Peyer's patch (tissue), 4 donors: ENCODE measurements around the gene DOK6. TPM values are rescaled to one million over a fixed set of nuclear protein-coding genes. Genes with fewer than 3 reads are reported as not detected.

Source experiments
- DNase-seq, 3 donors: peaks; one replicate each; pipeline ENCODE4 v3.0.0-alpha.2; 2017 to 2019
- H3K27ac ChIP-seq, 4 donors: fragments of 200-600 bp; sonication (generic); one replicate each; pipeline ENCODE4 v1.5.1; 2016 to 2019
- H3K27me3 ChIP-seq, 2 donors: fragments of 200-600 bp; sonication (generic); one replicate each; pipeline ENCODE4 v1.5.1; 2019
- H3K36me3 ChIP-seq, 3 donors: fragments of 200-600 bp; sonication (generic); one replicate each; pipeline ENCODE4 v1.5.1; 2016 to 2019
- H3K4me1 ChIP-seq, 4 donors: fragments of 200-600 bp; sonication (generic); one replicate each; pipeline ENCODE4 v1.5.1; 2016 to 2019
- H3K4me3 ChIP-seq, 4 donors: fragments of 200-600 bp; sonication (generic); 1 replicate in 3 of 4; 2 replicates in 1 of 4; pipeline ENCODE4 v1.5.1; 2016 to 2019; ENCODE audit warnings: mild to moderate bottlenecking in 1 of 4
- H3K9me3 ChIP-seq, 4 donors: fragments of 200-600 bp; sonication (generic); one replicate each; pipeline ENCODE4 v1.5.1; 2016 to 2019; ENCODE audit warnings: mild to moderate bottlenecking in 1 of 4
- POLR2A ChIP-seq, 2 donors: fragments of 450-650 bp; IDR thresholded peaks; one replicate each; pipeline ENCODE4 v1.5.1; 2017; ENCODE audit warnings: antibody characterized with exemption in 2 of 2, mild to moderate bottlenecking in 2 of 2, moderate library complexity in 2 of 2
- total RNA-seq, 4 donors: library from RNA; depleted of rRNA; stranded (reverse); fragments of >200 nt; gene quantifications; one replicate each; pipeline ENCODE4 v1.1.0, GENCODE V29; 2016
- TF ChIP-seq, protein P1 (sequence below), 6 experiments: fragments of 450-650 bp in 4 of 6; fragments of 200-600 bp in 2 of 6; sonication (generic) in 1 of 6; IDR thresholded peaks; one replicate each; pipeline ENCODE4 v1.5.1; 2017 to 2019; ENCODE audit warnings: antibody characterized with exemption in 6 of 6, mild to moderate bottlenecking in 3 of 6, moderate library complexity in 1 of 6

Gene DOK6
- total RNA-seq, 4 donors from 2014 or later: 0.13 to 5.2 (median 0.50) TPM

DNA sequence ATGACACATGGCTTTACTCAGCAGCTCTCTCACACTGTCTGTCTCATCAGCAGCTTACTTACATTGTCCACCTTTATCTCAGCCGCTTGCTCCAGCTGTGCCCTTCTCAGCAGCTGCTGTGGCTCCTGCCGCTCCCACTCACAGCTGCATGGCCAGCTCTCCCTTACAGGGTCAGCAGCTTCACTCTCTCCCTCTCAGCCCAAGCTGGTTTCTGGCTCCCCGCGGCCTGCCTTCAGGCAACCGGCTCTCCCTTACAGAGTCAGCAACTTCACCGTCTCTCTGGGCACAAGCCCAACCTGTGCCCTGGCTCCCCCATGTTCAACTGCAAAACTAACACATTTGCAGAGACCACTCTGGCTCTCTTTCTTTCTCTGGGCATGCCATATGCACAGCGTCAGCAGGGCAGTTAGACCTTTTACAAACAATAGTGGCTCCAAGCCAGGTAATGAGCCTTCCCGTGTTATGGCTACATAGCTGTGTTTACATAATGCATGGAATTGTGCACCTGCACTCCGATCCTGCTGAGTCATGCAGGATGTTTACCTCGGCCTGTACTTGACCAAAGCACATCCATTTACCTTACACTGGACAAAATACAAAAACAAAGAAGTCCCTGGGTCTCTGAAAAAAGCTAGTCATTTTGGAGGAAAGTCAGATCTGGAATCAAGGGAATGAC is 167.3 kb downstream of the DOK6 start:
- TF ChIP-seq, protein P1, sequence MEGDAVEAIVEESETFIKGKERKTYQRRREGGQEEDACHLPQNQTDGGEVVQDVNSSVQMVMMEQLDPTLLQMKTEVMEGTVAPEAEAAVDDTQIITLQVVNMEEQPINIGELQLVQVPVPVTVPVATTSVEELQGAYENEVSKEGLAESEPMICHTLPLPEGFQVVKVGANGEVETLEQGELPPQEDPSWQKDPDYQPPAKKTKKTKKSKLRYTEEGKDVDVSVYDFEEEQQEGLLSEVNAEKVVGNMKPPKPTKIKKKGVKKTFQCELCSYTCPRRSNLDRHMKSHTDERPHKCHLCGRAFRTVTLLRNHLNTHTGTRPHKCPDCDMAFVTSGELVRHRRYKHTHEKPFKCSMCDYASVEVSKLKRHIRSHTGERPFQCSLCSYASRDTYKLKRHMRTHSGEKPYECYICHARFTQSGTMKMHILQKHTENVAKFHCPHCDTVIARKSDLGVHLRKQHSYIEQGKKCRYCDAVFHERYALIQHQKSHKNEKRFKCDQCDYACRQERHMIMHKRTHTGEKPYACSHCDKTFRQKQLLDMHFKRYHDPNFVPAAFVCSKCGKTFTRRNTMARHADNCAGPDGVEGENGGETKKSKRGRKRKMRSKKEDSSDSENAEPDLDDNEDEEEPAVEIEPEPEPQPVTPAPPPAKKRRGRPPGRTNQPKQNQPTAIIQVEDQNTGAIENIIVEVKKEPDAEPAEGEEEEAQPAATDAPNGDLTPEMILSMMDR (IDR thresholded peaks at IDR 0.05): no peak
- TF ChIP-seq POLR2A (IDR thresholded peaks at IDR 0.05): no peak
- DNase-seq: no peak
- Histone ChIP-seq H3K27ac (no peak overlapping the region), H3K27me3 (no peaks in the 10 kb centered on the region), H3K4me3 (no peak overlapping the region), H3K4me1 (no peaks in the 10 kb centered on the region), H3K9me3 (peaks cover 0 to 6% (median 0%) of the 10 kb centered on the region in 4 donors), H3K36me3 (no peaks in the 10 kb centered on the region)

DNA sequence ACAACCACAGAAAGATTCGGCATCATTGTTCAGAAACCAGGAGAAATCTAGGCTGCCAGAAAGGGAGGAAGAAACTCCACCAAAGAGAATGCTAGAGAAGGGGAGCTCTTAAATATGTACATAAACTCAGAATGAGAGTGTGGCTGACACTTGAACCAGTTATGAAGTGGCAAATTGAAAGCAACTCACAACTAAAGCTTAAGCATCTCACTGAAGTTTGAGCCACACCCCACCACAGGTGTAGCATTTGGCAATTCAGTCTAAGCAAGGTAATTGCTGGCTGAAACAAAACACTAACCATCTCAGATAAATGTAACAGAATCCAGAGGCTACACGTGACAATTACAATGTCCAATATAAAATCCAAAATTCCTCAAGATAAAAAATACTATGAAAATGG is 168.4 kb downstream of the DOK6 start:
- TF ChIP-seq, protein P1 (IDR thresholded peaks at IDR 0.05): no peak
- TF ChIP-seq POLR2A (IDR thresholded peaks at IDR 0.05): no peak
- no peaks in the 10 kb centered on the region for H3K4me1 ChIP-seq

DNA sequence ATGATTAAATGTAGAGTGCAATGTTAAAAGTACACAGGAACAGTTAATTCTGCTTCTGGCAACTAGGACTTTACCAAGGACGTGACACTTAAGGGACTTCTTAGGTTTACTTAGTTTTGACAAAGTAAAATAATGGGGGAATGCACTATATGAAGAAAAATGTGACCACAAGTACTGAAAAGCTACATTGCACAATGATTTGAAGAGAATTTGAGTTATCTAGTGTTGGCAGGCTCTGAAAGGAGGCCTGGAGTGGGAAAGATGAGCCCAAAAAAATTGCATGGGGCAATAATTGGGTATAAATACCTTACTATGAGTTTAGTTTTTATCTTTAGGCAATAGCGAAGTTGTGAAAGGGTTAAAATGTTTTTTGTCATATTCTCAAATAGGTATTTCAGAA is 173.7 kb downstream of the DOK6 start:
- no peak overlapping the region for H3K4me3 ChIP-seq
- H3K36me3 ChIP-seq: no peaks in the 10 kb centered on the region
- no peak for TF ChIP-seq POLR2A (IDR thresholded peaks at IDR 0.05)
- TF ChIP-seq, protein P1 (IDR thresholded peaks at IDR 0.05): no peak
- no peak overlapping the region for H3K27ac ChIP-seq
- H3K4me1 ChIP-seq: no peaks in the 10 kb centered on the region
- no peaks in the 10 kb centered on the region for H3K9me3 ChIP-seq
- no peak for DNase-seq
- H3K27me3 ChIP-seq: no peaks in the 10 kb centered on the region

More for the DNA sequence above, 168.4 kb downstream of the DOK6 start:
- Histone ChIP-seq H3K9me3 (peaks cover 0 to 6% (median 0%) of the 10 kb centered on the region in 4 donors), H3K36me3 (no peaks in the 10 kb centered on the region), H3K4me3 (no peak overlapping the region), H3K27me3 (no peaks in the 10 kb centered on the region), H3K27ac (no peak overlapping the region)
- no peak for DNase-seq

DNA sequence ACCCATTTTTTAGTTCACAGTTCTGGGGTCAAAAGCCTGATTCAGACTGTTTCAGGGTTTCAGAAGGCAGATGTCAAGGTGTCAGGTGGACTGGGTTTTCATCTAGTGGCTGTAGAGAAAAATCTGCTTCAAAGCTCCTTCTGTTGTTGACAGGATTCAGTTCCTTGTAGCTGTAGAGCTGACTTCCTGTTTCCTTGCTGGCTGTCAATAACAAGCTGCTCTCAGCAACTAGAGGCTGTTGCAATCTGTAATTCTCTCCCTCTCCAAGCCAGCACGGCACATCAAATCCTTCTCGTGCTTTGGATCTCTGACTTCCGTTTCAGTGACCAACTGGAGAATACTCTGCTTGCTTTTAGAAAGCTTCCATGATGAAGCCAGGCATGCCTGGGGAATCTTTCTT is 179.4 kb downstream of the DOK6 start:
- TF ChIP-seq, protein P1 (IDR thresholded peaks at IDR 0.05): no peak
- TF ChIP-seq POLR2A (IDR thresholded peaks at IDR 0.05): no peak
- Histone ChIP-seq H3K36me3 (no peaks in the 10 kb centered on the region), H3K4me3 (no peak overlapping the region), H3K27me3 (no peaks in the 10 kb centered on the region), H3K4me1 (no peaks in the 10 kb centered on the region), H3K27ac (no peak overlapping the region), H3K9me3 (no peaks in the 10 kb centered on the region)
- no peak for DNase-seq

DNA sequence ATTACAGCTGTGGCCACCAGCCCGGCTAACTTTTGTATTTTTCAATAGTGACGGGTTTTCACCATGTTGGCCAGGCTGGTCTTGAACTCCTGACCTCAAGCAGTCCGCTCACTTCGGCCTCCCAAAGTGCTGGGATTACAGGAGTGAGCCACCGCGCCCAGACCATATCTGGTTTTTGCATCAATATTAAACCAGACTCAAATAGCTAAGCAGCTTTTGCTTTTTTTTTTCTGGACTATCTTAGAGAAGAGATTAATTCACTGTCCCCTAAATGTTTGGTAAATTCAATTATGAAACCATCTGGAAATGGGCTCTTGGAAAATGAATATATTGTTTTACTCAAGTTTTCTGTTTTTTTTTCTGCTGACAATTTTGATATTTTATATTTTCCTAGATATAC is 183.7 kb downstream of the DOK6 start:
- no peaks in the 10 kb centered on the region for H3K9me3 ChIP-seq
- H3K4me3 ChIP-seq: no peak overlapping the region
- H3K4me1 ChIP-seq: no peaks in the 10 kb centered on the region
- H3K36me3 ChIP-seq: no peaks in the 10 kb centered on the region
- H3K27me3 ChIP-seq: no peaks in the 10 kb centered on the region
- no peak for DNase-seq
- no peak overlapping the region for H3K27ac ChIP-seq
- no peak for TF ChIP-seq POLR2A (IDR thresholded peaks at IDR 0.05)
- TF ChIP-seq, protein P1 (IDR thresholded peaks at IDR 0.05): no peak
